K562 (cell line): Measurements from ENCODE around the gene ZC3H18. TPM values are rescaled to one million over a fixed set of nuclear protein-coding genes. Genes with fewer than 3 reads are reported as not detected.
A peak's percentile ranks its signal among the peaks of the same experiment; 100 is the strongest.

Source experiments
- ATAC-seq: fragments of 200-7000 bp; cut with Tn5 transposase; 3 replicates; pipeline ENCODE4 v1.9.1; 2020; ENCODE audit warnings: moderate library complexity
- BruUV-seq: library from RNA; stranded (reverse); fragments of 400-500 nt; replicated peaks from 2 replicates; lab custom pipeline; 2021; lab: Mats Ljungman, UMichigan
- CTCF ChIA-PET: fragments of 300-600 bp; formaldehyde crosslinking; extraction: SDS; loops from one replicate; lab custom pipeline; 2021; ENCODE audit warnings: low intra/inter-chr PET ratio; lab: Yijun Ruan, JAX
- POLR2A ChIA-PET: fragments of 300-600, 350-650 bp; sonication (Branson Sonifier 250); formaldehyde crosslinking; extraction: SDS; loops from one replicate; lab custom pipeline; 2021; ENCODE audit warnings: antibody characterized with exemption, inconsistent platforms; lab: Yijun Ruan, JAX
- DNase-seq, 4 experiments: peaks; one replicate each; pipeline versions ENCODE4 v3.0.0 to v3.0.0-alpha.2; 2011 to 2018; ENCODE audit warnings: low spot score in 3 of 4, mixed read lengths in 3 of 4; ENCODE audit errors: extremely low read depth in 1 of 4
- FAIRE-seq: peaks from 2 replicates; lab custom pipeline; 2011; peaks lifted over from hg19 to GRCh38; lab: Jason Lieb, UNC
- H2AFZ ChIP-seq: 2 replicates; pipeline ENCODE4 v1.6.0; 2011; ENCODE audit warnings: low read depth, low read length, control low read depth, inconsistent platforms
- H3K27ac ChIP-seq: fragments of 200-600 bp; 3 replicates; pipeline ENCODE4 v1.8.0; 2011; ENCODE audit warnings: low read depth, mild to moderate bottlenecking, control low read depth, inconsistent platforms, low read length, moderate library complexity, mixed read lengths; ENCODE audit errors: extremely low read depth
- H3K27me3 ChIP-seq, 2 experiments: fragments of 300-600 bp in 1 of 2; 2 replicates in 1 of 2; 3 replicates in 1 of 2; pipeline versions ENCODE4 v1.6.0 to v1.8.0; 2011; ENCODE audit warnings: inconsistent platforms in 2 of 2, low read length in 2 of 2, mild to moderate bottlenecking in 1 of 2, mixed read lengths in 1 of 2, moderate library complexity in 1 of 2; ENCODE audit not compliant: control insufficient read depth in 2 of 2, insufficient read depth in 2 of 2
- H3K36me3 ChIP-seq: fragments of 300-600 bp; 3 replicates; pipeline ENCODE4 v1.8.0; 2011; ENCODE audit warnings: mild to moderate bottlenecking, low read length, inconsistent platforms; ENCODE audit not compliant: control insufficient read depth, insufficient read depth
- H3K4me1 ChIP-seq, 2 experiments: fragments of 200-600 bp in 1 of 2; replicated peaks in 1 of 2; 2 replicates in 1 of 2; 3 replicates in 1 of 2; pipeline versions ENCODE4 v1.5.1 to v1.8.0; 2011; ENCODE audit warnings: inconsistent platforms in 2 of 2, low read length in 2 of 2, mild to moderate bottlenecking in 1 of 2, mixed read lengths in 1 of 2, moderate library complexity in 1 of 2; ENCODE audit not compliant: control insufficient read depth in 2 of 2, insufficient read depth in 2 of 2
- H3K4me2 ChIP-seq: 2 replicates; pipeline ENCODE4 v1.6.1; 2011; ENCODE audit warnings: low read length, control low read depth, inconsistent platforms, mixed read lengths; ENCODE audit not compliant: insufficient read depth
- H3K4me3 ChIP-seq: fragments of 200-600 bp; sonication (generic), shearing (Covaris generic); 2 replicates; pipeline ENCODE4 v1.5.1; 2016; ENCODE audit warnings: control low read depth, inconsistent platforms
- H3K79me2 ChIP-seq: fragments of 200-600 bp; 3 replicates; pipeline ENCODE4 v1.8.0; 2011; ENCODE audit warnings: low read length, inconsistent platforms; ENCODE audit not compliant: control insufficient read depth, insufficient read depth
- H3K9ac ChIP-seq, 2 experiments: 2 replicates each; pipeline versions ENCODE4 v1.6.0 to v1.6.1; 2011; ENCODE audit warnings: low read depth in 2 of 2, low read length in 2 of 2, control low read depth in 1 of 2, inconsistent platforms in 1 of 2, mild to moderate bottlenecking in 1 of 2, mixed read lengths in 1 of 2; ENCODE audit not compliant: insufficient read depth in 1 of 2
- H3K9me1 ChIP-seq: one replicate; pipeline ENCODE4 v1.6.0; 2011; ENCODE audit warnings: inconsistent platforms, mild to moderate bottlenecking, low read length, moderate library complexity; ENCODE audit not compliant: control insufficient read depth, insufficient read depth
- H3K9me3 ChIP-seq: replicated peaks from 2 replicates; pipeline ENCODE4 v1.5.1; 2011; ENCODE audit warnings: low read depth, low read length, inconsistent platforms; ENCODE audit not compliant: control insufficient read depth, insufficient read depth
- H4K20me1 ChIP-seq: replicated peaks from 2 replicates; pipeline ENCODE4 v1.6.1; 2011; ENCODE audit warnings: low read length, inconsistent platforms, mixed read lengths; ENCODE audit not compliant: control insufficient read depth, insufficient read depth
- BMI1 ChIP-seq: fragments of 150-350 bp; IDR thresholded peaks from 2 replicates; pipeline ENCODE4 v1.6.1; 2014; ENCODE audit warnings: low read length
- EWSR1 ChIP-seq: fragments of 450-650 bp; IDR thresholded peaks from 2 replicates; pipeline ENCODE4 v1.6.1; 2018; ENCODE audit warnings: borderline replicate concordance, mild to moderate bottlenecking, low read depth, moderate library complexity; ENCODE audit not compliant: partially characterized antibody
- ILF3 ChIP-seq: fragments of 450-650 bp; IDR thresholded peaks from 2 replicates; pipeline ENCODE4 v1.6.1; 2018; ENCODE audit warnings: antibody characterized with exemption, mild to moderate bottlenecking, moderate library complexity, borderline replicate concordance
- KAT8 ChIP-seq: fragments of 450-650 bp; IDR thresholded peaks from 2 replicates; pipeline ENCODE4 v1.6.1; 2016; ENCODE audit warnings: low read depth, mild to moderate bottlenecking
- KDM2B ChIP-seq: fragments of 250-450 bp; sonication (Bioruptor Pico); IDR thresholded peaks from 2 replicates; pipeline ENCODE4 v1.8.0; 2021; ENCODE audit warnings: mild to moderate bottlenecking, moderate library complexity
- KLF16 ChIP-seq: IDR thresholded peaks from 2 replicates; pipeline ENCODE4 v1.6.1; 2016; ENCODE audit warnings: antibody characterized with exemption
- NONO ChIP-seq, 2 experiments: fragments of 200-400 bp in 1 of 2; fragments of 450-650 bp in 1 of 2; formaldehyde crosslinking in 1 of 2; IDR thresholded peaks; 2 replicates each; pipeline ENCODE4 v1.6.1; 2017; ENCODE audit warnings: low read depth in 2 of 2, mild to moderate bottlenecking in 2 of 2, moderate library complexity in 2 of 2, low read length in 1 of 2
- SREBF1 ChIP-seq: fragments of 150-350 bp; IDR thresholded peaks from 2 replicates; pipeline ENCODE4 v1.6.1; 2014; ENCODE audit warnings: antibody characterized with exemption, low read depth, low read length, borderline replicate concordance
- ZNF766 ChIP-seq: fragments of 200-800 bp; sonication (Bioruptor generic); conservative IDR thresholded peaks from 2 replicates; pipeline ENCODE4 v1.6.1; 2016; ENCODE audit warnings: missing genetic modification characterization, missing compliant biosample characterization
- WGBS: fragments of 100-300 bp; shearing (Covaris generic); methylation state at CpG from one replicate; pipeline ENCODE4 v1.1.6; 2016; ENCODE audit warnings: low coverage, mixed read lengths; ENCODE audit not compliant: insufficient coverage; ENCODE audit errors: missing lambda C conversion rate; 5-methylcytosine and 5-hydroxymethylcytosine counted together
- in situ Hi-C: fragments of 300-500 bp; cut with MboI; formaldehyde crosslinking; loops from 4 replicates; pipeline ENCODE4 v1.15.0; 2018; ENCODE audit warnings: inconsistent platforms, mixed read lengths
- intact Hi-C: fragments of 100-400 bp; cut with micrococcal nuclease; formaldehyde crosslinking; loops from 2 replicates; pipeline ENCODE4 v1.14.2; 2022
- polyA plus RNA-seq, 8 experiments: library from polyadenylated mRNA; depleted of rRNA in 4 of 8; stranded (reverse) in 5 of 8; unstranded in 3 of 8; fragments of >200 nt; fragmentation: Nextera tagmentation in 2 of 8; fragmentation: Illumina TruSeq in 1 of 8; extraction: Ambion mirVana in 2 of 8; extraction: Trizol in 1 of 8; gene quantifications; 2 replicates each; pipeline versions ENCODE4 v1.2.1 to v1.2.3, GENCODE V29; 2011 to 2014; ENCODE audit warnings: inconsistent platforms in 1 of 8, missing spikeins in 1 of 8
- total RNA-seq, 7 experiments: library from RNA; depleted of rRNA in 6 of 7; stranded (reverse); fragments of >200 nt in 6 of 7; fragmentation: Illumina TruSeq in 2 of 7; extraction: Trizol in 2 of 7; gene quantifications; 2 replicates each; pipeline versions ENCODE4 v1.2.1 to v1.2.3, GENCODE V29; 2011 to 2021; ENCODE audit warnings: low replicate concordance in 1 of 7

The ZC3H18 gene
- total and polyA plus RNA-seq, 9 of the 15 experiments (the other 6 are each of a cell fraction or from before 2014, with no cell fraction given), result 1.7 to 88.7 (median 26.9) TPM

DNA sequence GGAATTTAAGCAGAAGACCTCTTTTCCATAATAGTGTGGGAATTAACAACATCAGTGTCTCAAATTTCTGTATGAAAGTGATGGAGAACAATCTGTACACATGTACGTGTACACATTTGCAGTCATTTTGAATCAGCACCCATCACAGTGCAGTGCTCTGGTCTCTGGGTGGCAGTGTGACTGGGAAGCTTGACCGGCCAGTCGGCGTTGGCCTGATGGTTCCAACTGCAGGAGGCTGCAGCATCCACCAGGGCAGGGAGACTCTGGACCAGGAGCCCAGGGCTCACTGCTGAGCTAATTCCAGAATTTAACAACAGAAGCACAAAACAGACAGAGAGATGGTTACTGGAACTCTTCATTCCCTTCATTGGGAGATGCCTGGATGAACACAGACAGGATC lies 17.9 kb downstream of the ZC3H18 start:
- BruUV-seq, result TSS peak; percentile 9
- no peak for TF ChIP-seq NONO (IDR thresholded peaks at IDR 0.05; ENCODE audit: low read depth in 2 of 2, low read length in 1 of 2)
- no peaks in the 10 kb centered on the region for H3K27me3 ChIP-seq
- 86% methylated on average over 4 of the region's 4 CpGs for WGBS
- H4K20me1 ChIP-seq, result peaks cover 29% of the 10 kb centered on the region
- H3K27ac ChIP-seq, result no peak overlapping the region
- H3K4me1 ChIP-seq, result peaks cover 0 to 4% of the 10 kb centered on the region in 2 experiments; a peak in 1 of 5 replicates
- no peak overlapping the region for H3K4me2 ChIP-seq
- H3K9me1 ChIP-seq, result no peaks in the 10 kb centered on the region
- DNase-seq (no peak), FAIRE-seq (no peak), ATAC-seq (no peak)
- no peak overlapping the region for H3K4me3 ChIP-seq
- peaks cover 41% of the 10 kb centered on the region for H3K79me2 ChIP-seq
- ChIA-PET POLR2A (interaction anchor here (0.5 to 1.4 kb wide), 4 partner anchors 9 to 204 kb away, joined by 3 to 7 read pairs (median 4); partner anchors contain the start of gene ZC3H18), CTCF (no interaction called here)
- H3K36me3 ChIP-seq, result peaks cover 87% of the 10 kb centered on the region
- intact Hi-C loops (no loop called here), in situ Hi-C loops (no loop called here)
- H3K9ac ChIP-seq, result no peak overlapping the region
- H2AFZ ChIP-seq, result no peak overlapping the region
- H3K9me3 ChIP-seq, result no peaks in the 10 kb centered on the region

DNA sequence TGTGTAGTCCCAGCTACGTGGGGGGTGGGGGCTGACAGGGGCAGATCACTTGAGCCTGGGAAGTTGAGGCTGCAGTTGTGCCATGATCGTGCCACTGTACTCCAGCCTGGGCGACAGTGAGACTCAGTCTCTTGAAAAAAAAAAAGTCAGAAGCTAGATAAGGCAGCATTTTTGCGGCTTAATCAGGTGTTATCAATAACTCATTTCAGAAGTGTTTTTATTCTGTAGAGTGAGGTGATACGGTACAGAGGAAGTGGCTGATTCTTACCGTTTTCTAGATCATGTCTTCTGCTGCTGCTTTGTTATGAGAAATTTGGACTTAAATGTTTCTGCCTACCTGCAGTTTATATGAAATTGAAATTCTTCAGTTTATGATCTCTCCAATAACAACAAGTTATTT lies 18.6 kb downstream of the ZC3H18 start:
- H3K4me2 ChIP-seq, result no peak overlapping the region
- no peaks in the 10 kb centered on the region for H3K27me3 ChIP-seq
- DNase-seq (no peak), ATAC-seq (no peak), FAIRE-seq (no peak)
- peaks cover 23% of the 10 kb centered on the region for H4K20me1 ChIP-seq
- ChIA-PET POLR2A (interaction anchor here (0.5 to 1.4 kb wide), 6 partner anchors 10 to 377 kb away, joined by 3 to 7 read pairs (median 4); partner anchors contain the start of gene ZC3H18), CTCF (no interaction called here)
- H3K9me3 ChIP-seq, result no peaks in the 10 kb centered on the region
- intact Hi-C loops (no loop called here), in situ Hi-C loops (no loop called here)
- no peak overlapping the region for H3K27ac ChIP-seq
- peaks cover 39% of the 10 kb centered on the region for H3K79me2 ChIP-seq
- no peak overlapping the region for H2AFZ ChIP-seq
- H3K9ac ChIP-seq, result no peak overlapping the region
- BruUV-seq, result no TSS peak
- H3K36me3 ChIP-seq, result peaks cover 87% of the 10 kb centered on the region
- 74% methylated on average over 6 of the region's 6 CpGs for WGBS
- H3K4me3 ChIP-seq, result no peak overlapping the region
- no peaks in the 10 kb centered on the region for H3K9me1 ChIP-seq
- H3K4me1 ChIP-seq, result peaks cover 0 to 8% of the 10 kb centered on the region in 2 experiments; a peak in 1 of 5 replicates
- TF ChIP-seq SREBF1 (no peak), ILF3 (no peak), BMI1 (no peak), ZNF766 (CRISPR knock-in tag) (no peak), KAT8 (no peak), KLF16 (no peak), EWSR1 (no peak), KDM2B (CRISPR knock-in tag) (no peak)
